Activated CD8-positive, alpha-beta memory T cell treated with anti-CD3 and anti-CD28 coated beads for 1 hour (primary cell): ENCODE results near the gene HEPN1.
"Not testable (repeated sequence)": the region's sequence is repeated elsewhere in the genome, so short reads cannot be mapped to it uniquely, and the experiment has no call there.

Experiments used
- DNase-seq, 2 donors: peaks; one replicate each; pipeline ENCODE4 v3.0.0-alpha.2; 2020; ENCODE audit warnings: low read depth in 1 of 2; ENCODE audit errors: extremely low read depth in 1 of 2

Gene HEPN1

DNA sequence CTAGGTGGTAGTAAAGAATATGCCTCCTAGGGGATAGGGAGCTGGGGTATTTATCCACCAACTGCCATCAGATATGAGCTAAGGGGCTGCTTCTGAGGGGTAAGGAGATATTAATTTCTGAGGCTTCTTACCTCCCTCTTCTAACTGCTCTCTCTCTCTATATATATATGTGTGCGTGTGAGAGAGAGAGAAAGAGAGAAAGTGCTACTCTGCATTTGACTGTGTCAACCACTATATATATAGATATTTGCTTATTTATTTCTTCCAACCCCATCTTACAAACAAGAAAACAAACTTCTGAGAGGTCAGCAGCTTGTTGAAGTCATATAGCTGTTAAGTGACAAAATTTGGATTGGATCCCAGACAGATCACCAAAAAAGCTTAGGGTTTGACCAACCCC, 22.7 kb downstream of the HEPN1 start:
- DNase-seq: no peak

DNA sequence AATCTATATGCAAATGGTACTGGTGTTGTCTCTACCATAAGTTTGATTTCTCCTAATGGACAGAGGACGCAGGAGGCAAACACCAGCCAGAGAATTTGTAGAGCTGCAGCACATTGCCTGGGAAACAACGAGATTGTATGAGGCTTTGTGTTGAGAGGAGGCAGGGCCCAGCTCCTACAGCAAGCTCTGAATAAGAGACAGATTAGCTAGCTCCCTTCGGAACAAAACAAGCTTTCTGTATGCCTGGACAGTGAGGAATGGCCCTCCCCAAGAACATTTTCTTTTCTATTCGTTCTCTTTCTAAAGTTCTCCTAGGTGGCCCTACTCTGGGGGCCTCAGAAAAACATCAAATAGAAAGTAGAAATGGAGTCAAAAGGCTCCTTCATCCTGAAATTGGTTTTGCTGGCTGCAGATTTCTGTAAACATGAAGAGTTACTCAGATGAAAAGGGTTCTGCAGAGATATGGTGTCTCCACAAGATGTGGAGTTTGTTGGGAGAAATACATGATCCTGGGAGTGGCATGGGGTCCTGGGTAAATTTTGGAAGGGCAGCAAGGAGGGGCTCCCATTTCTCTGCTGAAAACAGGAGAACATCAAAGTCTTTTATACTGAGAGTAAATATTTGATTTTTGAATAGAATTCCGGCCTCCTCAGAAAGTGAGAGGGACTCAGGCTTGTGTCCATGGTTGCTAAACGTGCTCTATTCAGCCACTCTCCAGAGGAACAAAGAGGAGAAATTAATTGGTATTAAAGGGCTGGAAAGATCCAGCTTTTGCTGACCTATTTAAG, 23.6 kb downstream of the HEPN1 start:
- no peak for DNase-seq

DNA sequence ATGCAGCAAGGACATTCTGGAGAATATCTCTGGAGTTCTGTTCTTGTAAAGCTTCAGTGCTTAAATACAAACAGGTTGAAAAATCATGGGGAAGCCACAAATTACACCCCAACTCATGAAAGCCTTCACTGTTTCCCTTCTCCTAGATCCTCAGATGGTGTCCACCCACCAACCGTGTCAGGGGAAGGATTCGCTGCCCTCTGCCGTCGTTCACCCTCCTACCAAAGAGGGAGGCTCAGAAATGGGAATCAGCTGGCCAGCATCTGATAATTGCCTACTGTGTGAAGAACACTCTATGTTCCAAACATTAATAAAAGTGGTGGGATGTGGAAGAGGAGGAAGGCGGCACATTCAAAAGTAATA, 24.2 kb downstream of the HEPN1 start:
- DNase-seq: no peak

DNA sequence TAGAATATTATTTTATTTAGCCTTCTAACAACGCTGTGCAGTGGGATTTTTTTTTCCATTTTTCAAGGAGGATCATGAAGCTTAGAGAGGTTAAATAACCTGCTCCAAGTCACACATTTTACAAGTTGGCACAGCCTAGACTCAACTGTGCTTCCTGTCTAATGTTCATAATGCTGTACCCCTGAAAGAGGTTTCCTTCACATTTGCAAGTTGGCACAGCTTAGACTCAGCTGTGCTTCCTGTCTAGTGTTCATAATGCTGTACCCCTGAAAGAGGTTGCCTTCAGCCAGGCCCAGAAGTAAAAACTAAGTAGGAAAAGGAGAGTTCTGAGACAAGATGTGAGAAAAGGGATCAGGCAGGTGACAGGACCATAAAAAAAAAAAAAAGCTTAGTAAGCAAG, 24.7 kb downstream of the HEPN1 start:
- DNase-seq: no peak

DNA sequence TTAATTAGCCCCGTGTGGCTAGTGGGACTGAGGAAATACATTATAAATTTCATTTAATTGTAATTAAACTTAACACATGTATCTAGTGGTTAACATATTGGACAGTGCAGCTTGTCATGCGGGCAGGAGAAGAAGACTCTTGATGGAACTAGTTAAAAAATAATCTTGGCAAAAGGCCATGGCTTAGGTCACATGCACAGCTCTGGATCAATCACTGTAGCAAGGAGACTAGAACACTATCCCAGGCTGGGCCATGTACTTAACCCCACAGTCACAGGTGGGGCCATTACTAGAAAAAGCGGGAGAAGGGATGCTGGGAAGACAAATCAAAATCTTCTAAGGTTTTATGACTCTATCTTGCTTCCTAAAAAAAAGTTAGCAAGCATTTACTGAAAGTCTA, 25.5 kb downstream of the HEPN1 start:
- no peak for DNase-seq

DNA sequence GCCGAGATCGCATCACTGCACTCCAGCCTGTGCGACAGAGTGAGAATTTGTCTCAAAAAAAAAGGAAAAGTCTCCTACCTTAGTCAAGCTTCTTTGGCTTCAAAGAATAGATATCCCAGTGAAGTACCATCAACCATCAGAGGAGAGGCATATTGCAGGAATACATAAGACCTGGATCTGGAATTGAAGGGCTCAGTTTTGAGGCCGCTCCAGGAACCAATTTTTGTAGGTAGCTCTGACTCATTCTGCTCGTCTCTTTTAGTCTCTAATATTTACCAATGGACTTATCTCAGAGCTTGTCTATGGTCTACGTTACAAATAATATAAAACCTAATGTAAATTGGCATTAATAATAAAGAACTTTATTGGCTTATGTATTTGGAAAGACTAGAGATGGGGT, 26.8 kb downstream of the HEPN1 start:
- DNase-seq: no peak

DNA sequence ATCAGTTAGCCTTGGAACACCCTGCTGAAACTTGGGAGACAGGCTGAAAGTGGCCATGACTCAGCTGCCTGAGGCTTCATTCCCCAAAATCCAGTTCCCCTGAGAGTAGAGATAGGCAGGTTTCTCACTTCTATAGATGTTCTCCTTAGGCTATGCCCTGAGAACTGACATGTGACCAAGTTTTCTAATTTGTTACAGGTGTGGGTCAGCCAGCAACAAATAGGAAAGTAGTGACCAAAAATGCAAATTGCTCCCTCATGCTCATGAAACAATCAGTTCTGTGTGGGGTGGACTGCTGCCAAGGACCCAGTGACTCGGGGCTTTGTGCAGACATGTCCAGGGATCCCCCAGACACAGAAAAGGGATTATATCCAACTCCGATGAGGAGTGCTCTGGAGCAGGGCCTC, 27.7 kb downstream of the HEPN1 start:
- no peak for DNase-seq

DNA sequence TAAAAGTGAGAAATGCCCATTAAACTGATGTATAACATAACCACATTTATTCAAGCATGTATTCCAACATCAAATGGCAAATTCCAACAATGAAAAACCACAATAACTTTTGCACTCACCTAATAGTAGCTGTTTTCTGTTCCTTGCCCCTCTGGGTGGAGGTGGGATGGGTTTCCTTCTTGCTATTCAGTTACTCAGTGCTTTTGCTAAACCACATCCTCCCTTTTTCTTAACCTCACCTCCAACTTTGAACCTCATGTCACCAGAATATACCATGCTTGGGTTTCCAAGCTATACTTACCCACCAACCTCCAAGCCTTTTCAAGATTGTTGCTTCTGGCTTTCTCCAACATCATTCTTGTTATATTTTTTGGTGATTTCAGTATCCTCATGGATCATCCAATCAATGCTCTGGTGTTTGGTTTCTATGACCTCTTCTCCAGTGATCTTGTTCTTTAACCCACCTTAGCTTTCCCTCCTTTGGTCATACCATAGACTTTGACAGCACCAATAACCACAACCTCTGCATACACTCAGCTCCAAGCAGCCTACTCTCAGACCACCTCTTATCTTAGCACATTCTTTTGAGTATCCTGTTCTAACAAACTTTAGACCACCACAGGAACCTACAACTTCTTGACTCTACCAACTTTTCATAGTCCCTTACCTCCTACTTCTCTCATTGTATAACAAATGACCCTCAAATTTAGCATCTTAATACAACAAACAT, 31.7 kb downstream of the HEPN1 start:
- DNase-seq: no peak

DNA sequence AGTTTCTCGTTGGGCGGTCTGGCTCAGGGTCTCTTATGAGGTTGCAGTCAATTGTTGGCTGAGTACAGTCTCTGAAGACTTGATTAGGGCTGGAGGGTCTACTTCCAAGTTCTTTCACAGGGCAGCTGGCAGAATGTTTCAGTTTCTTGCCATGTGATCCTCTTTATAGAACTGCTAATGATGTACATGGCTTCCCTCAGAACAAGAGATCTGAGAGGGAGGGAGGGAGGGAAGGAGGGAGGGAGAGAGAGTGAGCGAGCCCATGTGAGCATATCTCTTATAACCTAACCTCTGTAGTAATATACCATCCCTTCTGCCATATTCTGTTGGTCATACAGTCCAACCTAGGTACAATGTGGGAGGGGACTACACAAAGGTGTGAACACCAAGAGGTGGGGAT, 32.3 kb downstream of the HEPN1 start:
- no peak for DNase-seq

DNA sequence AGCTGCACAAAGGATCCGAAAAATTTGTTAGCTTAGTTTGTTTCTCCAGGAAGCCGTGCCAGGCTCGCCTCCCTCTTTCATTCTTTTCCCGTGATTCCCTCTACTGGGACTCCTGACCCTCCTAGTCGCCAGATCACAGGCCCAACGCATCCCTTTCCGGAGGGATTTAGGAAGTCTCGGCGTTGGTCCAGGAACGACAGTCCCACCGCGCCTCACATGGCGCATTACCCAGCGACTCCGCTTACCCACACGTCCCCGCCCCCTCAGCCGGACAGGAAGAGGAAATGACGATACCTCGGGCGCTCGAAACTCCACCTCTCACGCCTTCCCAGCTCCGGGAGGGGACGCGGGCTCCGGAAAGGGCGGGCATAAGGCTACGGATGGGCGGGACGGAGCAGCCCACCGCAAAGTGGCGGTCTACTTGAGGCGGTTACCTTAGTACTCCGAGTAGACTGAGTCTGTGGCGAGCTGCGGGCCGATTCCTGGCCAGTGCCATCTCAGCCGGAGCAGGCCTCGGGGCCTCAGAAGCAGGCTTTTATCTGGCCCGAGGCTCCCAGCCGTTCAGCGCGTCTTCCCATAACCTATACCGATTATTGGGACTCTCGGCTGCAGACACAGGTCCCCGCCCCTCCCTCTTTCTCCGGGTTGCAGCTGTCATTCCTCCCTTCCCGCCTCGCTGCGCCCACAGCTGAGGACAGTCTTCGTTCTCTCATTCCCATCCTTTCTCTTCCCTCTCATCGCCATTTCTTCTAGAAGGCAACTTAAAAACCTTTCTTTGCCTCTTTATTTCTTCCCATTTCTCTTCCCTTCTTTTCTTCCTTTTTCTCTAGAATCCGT, 34.9 kb downstream of the HEPN1 start, which contains the start of gene CCDC15:
Gene CCDC15, plus strand, starts transcription at position 450 of the 837 bp plus-strand sequence. CDS start 531 bp downstream, outside the sequence.
- peak; percentile 82 to 93 for DNase-seq

DNA sequence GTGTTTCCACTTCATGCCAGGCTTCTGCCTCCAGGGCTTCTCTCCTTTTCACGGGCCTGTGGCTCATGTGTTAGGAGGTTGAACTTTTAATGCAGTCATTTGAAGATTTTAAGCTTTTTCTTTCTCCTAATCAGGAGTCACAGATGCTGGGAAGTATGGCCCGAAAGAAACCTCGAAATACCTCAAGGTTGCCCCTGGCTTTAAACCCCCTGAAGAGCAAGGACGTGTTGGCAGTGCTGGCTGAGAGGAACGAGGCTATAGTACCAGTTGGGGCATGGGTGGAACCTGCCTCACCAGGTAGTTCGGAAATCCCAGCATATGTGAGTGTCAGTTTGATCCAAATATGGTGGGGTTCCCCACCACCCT, 35.5 kb downstream of the HEPN1 start:
- no peak for DNase-seq

DNA sequence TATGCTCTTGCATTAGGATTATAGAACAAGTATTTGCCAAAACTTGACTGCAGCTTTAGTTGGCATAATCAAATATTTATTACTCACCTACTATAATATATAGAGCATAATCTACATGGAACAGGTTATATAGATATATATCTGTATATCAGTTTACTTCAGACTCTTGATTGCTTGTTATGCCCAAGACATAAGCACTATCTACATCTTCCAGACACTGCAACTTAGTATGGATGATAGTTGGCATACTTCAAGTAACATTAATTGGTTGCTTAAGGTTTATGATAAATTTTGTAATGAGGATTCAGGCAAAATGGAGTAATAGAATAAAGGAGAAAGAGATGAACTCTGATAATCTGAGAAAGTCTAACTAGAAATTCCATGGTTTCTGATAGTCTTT, 36.0 kb downstream of the HEPN1 start:
- DNase-seq: no peak

DNA sequence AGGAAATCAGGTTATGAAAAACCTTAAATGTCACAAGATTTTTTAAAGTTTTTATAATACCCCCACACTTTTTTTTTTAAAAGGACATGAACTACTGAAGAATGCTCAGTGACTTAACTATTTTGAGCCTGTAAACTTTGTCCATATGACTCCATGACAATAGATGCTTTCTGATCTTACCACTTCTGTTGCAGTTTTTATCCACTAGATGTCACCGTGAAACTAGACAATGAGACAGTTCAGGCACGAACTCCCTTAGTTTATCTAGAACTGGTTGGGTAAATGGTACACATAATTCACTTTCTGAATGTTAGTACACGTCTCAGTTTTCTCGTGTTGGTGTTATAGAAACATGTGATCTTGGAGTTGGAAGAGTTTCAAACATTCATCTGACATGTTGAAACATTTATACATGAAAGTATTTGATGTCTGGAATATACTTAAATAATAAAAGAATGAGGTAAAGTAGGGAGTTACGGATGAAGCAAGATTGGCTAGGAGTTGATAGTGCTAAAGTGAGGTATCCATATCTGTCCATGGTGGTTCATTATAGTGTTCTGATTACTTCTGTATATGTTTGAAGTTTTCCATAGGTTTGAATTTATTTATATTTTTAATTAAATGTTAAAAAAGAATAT, 43.0 kb downstream of the HEPN1 start:
- no peak for DNase-seq

DNA sequence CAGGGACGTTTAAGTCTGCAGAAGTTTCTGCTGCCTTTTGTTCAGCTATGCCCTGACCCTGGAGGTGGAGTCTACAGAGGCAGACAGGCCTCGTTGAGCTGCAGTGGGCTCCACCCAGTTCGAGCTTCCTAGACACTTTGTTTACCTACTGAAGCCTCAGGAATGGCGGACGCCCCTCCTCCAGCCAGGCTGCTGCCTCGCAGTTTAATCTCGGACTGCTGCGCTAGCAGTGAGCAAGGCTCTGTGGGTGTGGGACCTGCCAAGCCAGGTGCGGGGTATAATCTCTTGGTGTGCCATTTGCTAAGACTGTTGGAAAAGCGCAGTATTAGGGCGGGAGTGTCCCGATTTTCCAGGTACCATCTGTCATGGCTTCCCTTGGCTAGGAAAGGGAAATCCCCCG, 49.1 kb downstream of the HEPN1 start:
- not testable (repeated sequence) for DNase-seq
